ENCODE results near the gene COPG1. TPM values are rescaled to one million over a fixed set of nuclear protein-coding genes. Genes with fewer than 3 reads are reported as not detected.

Gene COPG1
- total and polyA plus RNA-seq, 9 of the 15 experiments (the other 6 are each of a cell fraction or from before 2014, with no cell fraction given) = 40.3 to 105 (median 62.4) TPM

GRCh38 chr3:129323651-129324294 is 74.4 kb downstream of the COPG1 start:
- DNase-seq (ENCODE audit: extremely low read depth in 1 of 4, low spot score in 3 of 4) = peak; percentile 25 to 45 (median 28)
- Histone ChIP-seq H3K79me2 (ENCODE audit: control insufficient read depth, insufficient read depth, low read length) (no peaks in the 10 kb centered on the region), H3K4me2 (ENCODE audit: insufficient read depth, low read length) (no peak overlapping the region), H3K9me1 (ENCODE audit: control insufficient read depth, insufficient read depth, low read length) (no peaks in the 10 kb centered on the region), H4K20me1 (replicated peaks; ENCODE audit: control insufficient read depth, insufficient read depth, low read length) (no peaks in the 10 kb centered on the region), H3K27ac (ENCODE audit: extremely low read depth, low read depth, low read length) (no peak overlapping the region), H3K9ac (ENCODE audit: insufficient read depth in 1 of 2, low read depth in 2 of 2, low read length in 2 of 2) (no peak overlapping the region), H3K4me1 (replicated peaks in 1 of 2; ENCODE audit: control insufficient read depth in 2 of 2, insufficient read depth in 2 of 2, low read length in 2 of 2) (peaks cover 4 to 20% of the 10 kb centered on the region in 2 experiments; a peak in 4 of 5 replicates), H3K27me3 (ENCODE audit: control insufficient read depth in 2 of 2, insufficient read depth in 2 of 2, low read length in 2 of 2) (no peaks in the 10 kb centered on the region), H2AFZ (ENCODE audit: low read depth, low read length) (no peak overlapping the region), H3K4me3 (no peak overlapping the region), H3K9me3 (replicated peaks; ENCODE audit: control insufficient read depth, insufficient read depth, low read depth, low read length) (no peaks in the 10 kb centered on the region), H3K36me3 (ENCODE audit: control insufficient read depth, insufficient read depth, low read length) (no peaks in the 10 kb centered on the region)
- intact Hi-C loops (cut with micrococcal nuclease) (loop anchor here (10.0 kb wide), 1 partner anchor 91 kb away; no protein-coding TSS in a partner anchor), in situ Hi-C loops (cut with MboI) (no loop called here)
- ATAC-seq = peak; percentile 76
- ChIA-PET CTCF (ENCODE audit: low intra/inter-chr PET ratio) (no interaction called here), POLR2A (interaction anchor here (0.6 kb wide), 1 partner anchor 529 kb away, joined by 3 read pairs; no protein-coding TSS in a partner anchor)
- WGBS (ENCODE audit: insufficient coverage, low coverage, missing lambda C conversion rate) = 43% methylated on average over 6 of the region's 12 CpGs
- TF ChIP-seq CTCF (IDR thresholded peaks at IDR 0.05 in 2 of 3, conservative IDR thresholded peaks at IDR 0.05 in 1 of 3; ENCODE audit: insufficient read depth in 2 of 3, low read depth in 1 of 3, low read length in 3 of 3) = peak; percentile 27 to 36 (median 32); a peak in 3 of 6 replicates
- TF ChIP-seq CTCFL (IDR thresholded peaks at IDR 0.05; ENCODE audit: borderline replicate concordance, insufficient read depth, low read depth, low read length, poor library complexity, severe bottlenecking) = peak; percentile 13
- no peak for TF ChIP-seq CREB5 (CRISPR knock-in tag; IDR thresholded peaks at IDR 0.05)
- BruUV-seq (replicated peaks) = no TSS peak
- FAIRE-seq = no peak

Measured in K562 (cell line).